Stimulated activated CD4-positive, alpha-beta T cell treated with anti-CD3 and anti-CD28 coated beads, Interleukin-15, amount 100 ng/mL, for 24 hours (primary cell): ENCODE results near the gene MRAS.
"Not testable (repeated sequence)": the region's sequence is repeated elsewhere in the genome, so short reads cannot be mapped to it uniquely, and the experiment has no call there.

Experiments
- DNase-seq: peaks from one replicate; pipeline ENCODE4 v3.0.0-alpha.2; 2020

Gene MRAS

GRCh38 chr3:138367911-138368310 lies 19.5 kb downstream of the MRAS start:
- DNase-seq = peak; percentile 18

- no peak for DNase-seq
Observed at GRCh38 chr3:138369151-138369900, 20.9 kb downstream of the MRAS start.

GRCh38 chr3:138370321-138370720 lies 21.9 kb downstream of the MRAS start:
- DNase-seq = no peak

GRCh38 chr3:138371070-138371965 lies 22.9 kb downstream of the MRAS start:
- peak; percentile 13 for DNase-seq

GRCh38 chr3:138373087-138373735 lies 24.8 kb downstream of the MRAS start:
- no peak for DNase-seq

- no peak for DNase-seq
Observed at GRCh38 chr3:138373736-138374094, 25.3 kb downstream of the MRAS start.

- no peak for DNase-seq
Observed at GRCh38 chr3:138374573-138375134, 26.3 kb downstream of the MRAS start.

GRCh38 chr3:138375447-138375846 lies 27.1 kb downstream of the MRAS start:
- no peak for DNase-seq

- no peak for DNase-seq
Observed at GRCh38 chr3:138376663-138377062, 28.3 kb downstream of the MRAS start.

- not testable (repeated sequence) for DNase-seq
Observed at GRCh38 chr3:138377212-138377611, 28.8 kb downstream of the MRAS start.

GRCh38 chr3:138377804-138378203 lies 29.4 kb downstream of the MRAS start:
- DNase-seq = no peak

GRCh38 chr3:138378331-138378730 lies 30.0 kb downstream of the MRAS start:
- no peak for DNase-seq

- DNase-seq = no peak
Observed at GRCh38 chr3:138378990-138379389, 30.6 kb downstream of the MRAS start.

- no peak for DNase-seq
Observed at GRCh38 chr3:138381413-138381901, 33.1 kb downstream of the MRAS start.

- DNase-seq = no peak
Observed at GRCh38 chr3:138381950-138382715, 33.8 kb downstream of the MRAS start.

- DNase-seq = no peak
Observed at GRCh38 chr3:138383715-138384465, 35.5 kb downstream of the MRAS start.

- DNase-seq = no peak
Observed at GRCh38 chr3:138384531-138384930, 36.2 kb downstream of the MRAS start.

- DNase-seq = no peak
Observed at GRCh38 chr3:138384976-138385375, 36.6 kb downstream of the MRAS start.

- no peak for DNase-seq
Observed at GRCh38 chr3:138389144-138389601, 40.8 kb downstream of the MRAS start.

GRCh38 chr3:138389841-138390581 lies 41.6 kb downstream of the MRAS start:
- DNase-seq = no peak

GRCh38 chr3:138390582-138390932 lies 42.2 kb downstream of the MRAS start:
- no peak for DNase-seq
